ENCODE results near the gene KNTC1. TPM values are rescaled to one million over a fixed set of nuclear protein-coding genes. Genes with fewer than 3 reads are reported as not detected.
"Not testable (repeated sequence)": the region's sequence is repeated elsewhere in the genome, so short reads cannot be mapped to it uniquely, and the experiment has no call there.

The KNTC1 gene
- total RNA-seq, 1 donor from 2014 or later = 129 TPM

DNA sequence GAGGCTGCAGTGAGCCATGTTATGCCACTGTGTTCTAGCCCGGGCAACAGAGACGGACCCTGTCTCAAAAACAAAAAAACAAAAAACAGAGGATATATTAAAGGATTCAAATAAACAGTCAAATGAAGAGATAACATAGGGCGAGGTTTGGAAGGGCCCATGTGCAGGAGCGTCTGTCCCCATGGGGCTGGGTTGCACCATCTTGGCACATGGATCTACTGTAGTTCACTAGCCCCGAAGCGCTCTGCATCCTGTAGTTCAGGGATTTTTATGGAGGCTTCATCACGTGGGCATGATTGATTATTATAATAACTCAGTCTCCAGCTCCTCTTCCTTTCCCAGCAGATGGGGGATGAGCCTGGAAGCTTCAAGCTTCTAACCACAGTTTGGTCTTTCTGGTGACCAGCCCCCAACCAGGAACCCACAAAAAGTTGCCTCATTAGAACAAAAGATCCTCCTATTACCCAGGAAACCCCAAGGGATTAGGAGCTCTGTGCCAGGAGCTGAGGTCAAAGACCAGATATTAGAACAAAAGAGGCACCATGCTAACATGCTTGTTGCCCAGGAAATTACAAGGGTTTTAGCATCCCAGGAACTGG, 116.3 kb downstream of the KNTC1 start:
- intact Hi-C loops (cut with micrococcal nuclease) = no loop called here

DNA sequence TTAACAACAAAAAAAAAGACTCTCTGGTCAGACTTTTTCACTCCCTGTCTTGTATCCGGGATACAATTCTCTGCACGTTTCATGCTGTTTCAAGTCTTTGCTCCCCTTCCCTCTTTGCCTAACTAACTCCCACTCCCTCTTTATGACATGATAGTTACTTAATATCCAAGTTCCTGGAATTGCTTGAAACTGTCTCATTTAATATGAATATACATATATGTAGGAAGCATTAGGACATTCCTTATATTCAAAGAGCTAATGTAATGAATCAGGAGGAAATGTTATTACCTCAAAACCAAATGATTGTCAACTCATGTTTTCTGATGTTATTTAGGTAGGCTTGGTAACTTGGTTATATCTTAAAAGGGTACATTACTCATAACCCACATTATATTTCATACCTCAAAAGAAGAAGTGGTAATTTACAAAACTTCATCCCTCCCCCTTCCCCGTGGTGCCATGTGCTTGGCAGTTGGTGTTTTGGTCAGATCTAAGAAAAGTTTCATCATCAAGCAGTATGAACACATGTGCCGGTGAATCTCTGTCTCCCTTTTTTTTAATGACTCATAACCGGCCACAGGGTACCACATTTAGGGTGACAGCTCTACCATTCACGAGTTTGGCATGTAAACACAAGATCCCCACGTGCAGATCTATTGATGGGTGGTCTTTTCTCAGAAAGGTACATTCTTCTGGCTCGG, 119.6 kb downstream of the KNTC1 start:
- intact Hi-C loops (cut with micrococcal nuclease) = loop anchor here (5.0 kb wide), 1 partner anchor 86 kb away; the partner anchor contains the start of gene HCAR1

DNA sequence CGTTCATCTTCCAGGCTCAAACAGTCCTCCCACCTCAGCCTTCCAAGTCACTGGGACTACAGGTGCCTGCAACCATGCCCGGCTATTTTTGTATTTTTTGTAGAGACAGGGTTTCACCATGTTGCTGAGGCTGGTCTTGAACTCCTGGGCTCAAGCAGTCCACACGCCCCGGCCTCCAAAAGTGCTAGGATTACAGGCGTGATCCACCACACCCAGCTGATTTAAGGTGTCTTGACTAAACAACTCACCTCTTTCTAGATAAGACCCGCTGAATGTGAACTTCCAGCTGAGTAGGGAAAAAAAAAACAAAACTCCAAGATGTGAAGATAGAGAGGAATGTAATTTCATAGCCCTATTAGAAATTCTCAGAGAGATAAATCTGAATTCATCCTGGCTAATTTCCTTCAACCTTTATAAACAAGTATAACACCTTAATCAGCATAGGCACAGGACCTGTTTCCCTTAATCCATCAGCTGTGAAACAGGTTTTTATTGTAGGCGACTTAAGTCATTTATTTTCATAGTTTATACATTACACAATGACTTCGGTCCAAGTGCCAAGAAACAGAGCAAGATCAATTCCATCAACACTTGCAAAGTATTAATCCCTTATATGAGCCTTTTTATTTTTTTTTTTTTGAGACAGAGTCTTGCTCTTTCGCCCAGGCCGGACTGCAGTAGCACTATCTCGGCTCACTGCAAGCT, 124.6 kb downstream of the KNTC1 start:
- intact Hi-C loops (cut with micrococcal nuclease) = no loop called here

DNA sequence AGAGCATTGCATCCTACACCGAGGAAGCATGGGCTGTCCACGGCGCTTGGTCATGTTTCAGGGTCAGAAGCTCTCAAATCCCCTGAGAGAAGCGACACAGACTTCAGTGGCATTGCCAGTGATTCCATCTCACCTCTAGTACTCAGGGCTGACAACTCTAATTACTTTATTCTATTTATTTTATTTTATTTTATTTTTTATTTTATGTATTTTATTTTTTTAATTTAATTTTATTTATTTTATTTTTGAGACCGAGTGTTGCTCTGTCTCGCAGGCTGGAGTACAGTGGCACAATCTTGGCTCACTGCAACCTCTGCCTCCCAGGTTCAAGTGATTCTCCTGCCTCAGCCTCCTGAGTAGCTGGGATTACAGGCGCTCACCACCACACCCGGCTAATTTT, 126.2 kb downstream of the KNTC1 start:
- intact Hi-C loops (cut with micrococcal nuclease) = not testable (repeated sequence)

DNA sequence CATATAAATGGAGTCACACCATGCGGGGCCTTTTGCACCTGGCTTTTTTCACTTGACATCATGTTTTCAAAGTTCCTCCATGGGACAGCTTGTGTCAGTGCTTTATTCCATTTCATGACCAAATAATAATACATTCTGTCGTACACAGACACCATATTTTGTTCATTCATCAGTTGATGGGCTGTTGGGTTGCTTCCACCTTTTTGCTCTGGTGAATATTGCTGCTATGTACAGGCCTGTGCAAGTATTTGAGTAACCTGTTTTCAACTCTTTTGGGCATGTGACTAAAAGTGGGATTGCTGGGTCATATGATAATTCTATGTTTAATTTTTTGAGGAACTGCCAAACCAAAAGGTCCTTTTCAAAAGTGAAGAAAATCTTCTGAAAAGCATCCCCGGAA, 129.2 kb downstream of the KNTC1 start:
- intact Hi-C loops (cut with micrococcal nuclease) = no loop called here

DNA sequence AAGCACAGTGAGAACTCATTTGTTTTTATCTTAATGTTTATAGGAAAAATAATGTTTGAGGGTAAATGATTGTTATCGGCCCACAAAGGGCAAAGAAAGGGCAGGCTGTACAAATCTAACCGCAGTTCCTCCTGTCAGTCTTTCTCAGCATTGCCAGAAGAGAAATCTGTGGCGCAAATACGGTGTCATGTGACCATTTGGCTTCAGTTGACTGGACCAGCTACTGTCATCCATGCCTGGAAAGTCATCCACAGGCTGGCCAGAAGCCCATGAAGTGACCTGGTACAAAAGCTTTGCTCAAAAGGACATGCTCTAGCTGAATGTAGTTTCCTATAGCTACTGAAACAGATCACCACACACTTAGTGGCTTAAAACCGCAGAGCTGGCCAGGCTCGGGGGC, 132.5 kb downstream of the KNTC1 start:
- intact Hi-C loops (cut with micrococcal nuclease) = no loop called here

DNA sequence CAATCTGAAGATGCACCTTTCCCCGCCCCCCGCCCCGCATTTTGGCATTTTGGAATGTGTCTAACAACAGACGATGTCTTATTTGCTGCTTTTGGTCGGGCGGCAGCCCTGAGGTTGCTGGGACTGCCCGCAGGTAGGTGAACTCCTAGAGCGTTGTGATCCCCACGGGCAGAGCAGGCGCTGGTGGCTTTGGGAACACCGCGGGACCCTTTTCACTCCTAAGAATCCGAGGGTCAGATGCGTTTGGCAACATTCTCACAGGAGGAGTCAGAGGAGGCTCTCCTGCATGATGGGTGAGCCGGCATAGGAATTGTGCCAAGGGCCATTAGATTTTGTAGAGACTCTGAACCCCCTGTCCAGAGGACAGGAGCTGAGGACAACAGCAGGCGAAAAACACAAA, 134.2 kb downstream of the KNTC1 start:
- intact Hi-C loops (cut with micrococcal nuclease) = no loop called here

DNA sequence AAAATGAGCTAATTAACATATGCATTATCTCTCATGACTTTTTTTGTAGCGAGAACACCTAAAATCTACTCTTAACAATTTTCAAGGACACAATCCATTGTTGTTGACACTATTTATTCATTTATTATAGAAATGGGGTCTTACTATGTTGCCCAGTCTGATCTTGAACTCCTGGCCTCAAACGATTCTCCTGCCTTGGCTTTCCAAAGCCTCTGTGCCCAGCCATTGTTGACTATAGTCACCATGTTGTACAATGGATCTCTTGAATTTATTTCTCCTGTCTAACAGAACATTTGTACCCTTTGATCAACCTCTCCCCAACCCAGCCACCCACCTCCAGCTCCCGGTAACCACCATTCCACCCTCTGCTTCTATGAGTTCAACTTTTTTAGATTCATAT, 134.9 kb downstream of the KNTC1 start:
- intact Hi-C loops (cut with micrococcal nuclease) = no loop called here

DNA sequence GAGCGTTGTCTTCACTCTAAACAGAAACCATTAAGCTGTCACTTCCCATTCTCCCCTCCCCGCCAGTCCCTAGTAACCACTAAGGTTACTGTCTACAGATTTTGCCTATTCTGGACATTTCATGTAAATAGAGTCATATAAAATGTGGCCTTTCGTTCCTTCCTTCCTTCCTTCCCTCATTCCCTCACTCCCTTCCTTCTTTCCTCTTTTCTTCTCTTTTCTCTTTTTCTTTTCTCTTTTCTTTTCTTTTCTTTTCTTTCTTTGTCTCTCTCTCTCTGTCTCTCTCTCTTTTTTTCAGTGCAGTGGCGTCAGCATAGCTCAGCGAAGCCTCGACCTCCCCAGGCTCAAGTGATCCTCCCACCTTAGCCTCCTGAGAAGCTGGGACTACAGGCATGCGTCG, 138.3 kb downstream of the KNTC1 start:
- intact Hi-C loops (cut with micrococcal nuclease) = no loop called here

DNA sequence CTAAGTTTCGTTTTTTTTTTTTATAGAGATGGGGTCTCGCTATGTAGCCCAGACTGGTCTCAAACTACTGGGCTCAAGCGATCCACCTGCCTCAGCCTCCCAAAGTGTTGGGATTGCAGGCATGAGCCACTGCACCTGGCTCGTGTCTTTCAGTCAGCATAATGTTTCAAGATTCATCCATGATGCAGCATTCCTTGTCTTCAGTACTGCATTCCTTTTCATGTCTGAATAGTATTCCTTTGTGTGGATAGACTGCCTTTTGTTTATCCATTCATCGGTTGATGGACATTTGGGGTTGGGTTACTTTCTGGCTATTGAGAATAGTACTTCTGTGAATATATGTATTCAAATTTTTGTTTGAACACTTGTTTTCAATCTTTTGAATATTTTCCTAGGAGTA, 138.7 kb downstream of the KNTC1 start:
- intact Hi-C loops (cut with micrococcal nuclease) = no loop called here

DNA sequence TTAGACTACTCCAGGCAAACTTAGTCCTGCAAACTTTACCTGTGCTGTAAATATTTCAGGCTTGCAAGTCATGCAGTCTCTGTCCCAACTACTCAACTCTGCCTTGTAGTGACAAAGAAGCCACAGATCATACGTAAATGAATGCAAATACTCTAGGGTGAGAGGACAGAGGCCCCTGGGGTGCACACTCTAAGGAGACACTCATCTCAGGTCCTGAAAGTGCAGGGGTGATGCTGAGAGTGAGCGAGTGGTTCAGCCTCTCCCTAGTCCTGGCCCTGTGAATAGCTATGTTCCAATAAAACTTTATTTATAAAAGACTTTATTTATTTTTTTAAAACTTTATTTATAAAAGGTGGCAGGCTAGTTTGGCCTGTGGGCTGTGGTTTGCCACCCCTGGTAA, 141.2 kb downstream of the KNTC1 start:
- intact Hi-C loops (cut with micrococcal nuclease) = no loop called here

DNA sequence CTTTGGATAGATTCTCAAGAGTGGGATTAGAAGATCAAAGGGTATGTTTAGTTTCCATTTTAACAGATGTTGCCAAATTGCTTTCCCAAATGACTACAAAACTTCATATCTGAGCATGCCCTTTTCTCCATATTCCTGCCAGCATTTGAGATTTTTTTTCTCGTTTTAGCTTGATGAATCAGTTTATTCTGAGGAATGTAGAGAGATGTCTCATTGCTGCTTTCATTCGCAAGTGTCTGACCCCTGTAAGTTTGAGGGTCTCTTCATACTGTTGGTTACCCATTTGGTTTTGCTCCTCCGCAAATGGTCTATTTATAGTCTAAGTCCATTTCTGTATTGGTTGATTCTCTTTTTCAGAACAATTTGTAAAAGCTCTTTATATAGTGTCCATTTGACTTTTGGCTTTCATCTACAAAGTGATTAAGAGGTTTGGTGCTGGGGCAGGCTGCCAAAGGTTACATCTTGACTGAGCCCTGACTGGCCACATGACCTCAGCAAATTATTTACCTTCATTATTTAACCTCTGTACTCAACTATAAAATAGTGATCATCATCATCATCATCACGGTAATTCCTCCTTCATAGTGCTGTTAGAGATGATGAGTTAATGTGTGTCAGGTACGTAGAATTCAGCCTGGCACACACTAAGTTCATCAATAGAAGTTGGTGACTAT, 142.5 kb downstream of the KNTC1 start:
- intact Hi-C loops (cut with micrococcal nuclease) = no loop called here

DNA sequence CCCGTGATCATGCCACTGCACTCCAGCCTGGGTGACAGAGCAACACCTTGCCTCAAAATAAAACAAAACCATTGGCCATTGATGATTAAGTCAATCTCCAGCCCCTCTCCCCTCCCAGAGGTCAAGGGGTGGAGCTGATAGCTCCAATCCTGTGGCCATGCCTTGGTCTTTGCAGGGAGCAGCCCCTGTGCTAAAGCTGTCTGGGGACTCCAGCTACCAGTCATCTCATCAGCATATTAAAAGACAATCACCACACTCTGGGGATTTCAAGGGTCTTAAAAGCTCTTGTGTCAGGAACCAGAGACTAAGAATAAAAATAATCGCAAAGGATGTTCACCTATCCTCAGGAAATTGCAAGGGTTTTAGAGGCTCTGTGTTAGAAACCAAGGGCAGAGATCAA, 145.5 kb downstream of the KNTC1 start:
- intact Hi-C loops (cut with micrococcal nuclease) = no loop called here

Other genes starting within 250 kb of the KNTC1 start
- 73.5 and 75.8 TPM in 2 replicates for gene CLIP1, start 104.6 kb upstream of the KNTC1 start, total RNA-seq
- gene ZCCHC8, start 26.3 kb upstream of the KNTC1 start, total RNA-seq = 37.7 and 48.0 TPM in 2 replicates
- 89.3 and 93.6 TPM in 2 replicates for gene RSRC2, start 313 bp upstream of the KNTC1 start, total RNA-seq
- gene HCAR2, start 176.1 kb downstream of the KNTC1 start, total RNA-seq = 0.11 TPM in 1 of 2 replicates, not detected in the other
- 0.14 and 0.32 TPM in 2 replicates for gene HCAR3, start 189.6 kb downstream of the KNTC1 start, total RNA-seq
- gene HCAR1, start 203.6 kb downstream of the KNTC1 start, total RNA-seq = 2.6 and 2.7 TPM in 2 replicates
- gene DENR, start 225.6 kb downstream of the KNTC1 start, total RNA-seq = 65.4 and 71.3 TPM in 2 replicates
- gene CCDC62, start 247.3 kb downstream of the KNTC1 start, total RNA-seq = 0.25 and 0.41 TPM in 2 replicates